GM19099 (cell line): Measurements from ENCODE around the gene MPZL1.

Experiments
- POLR2A ChIP-seq: IDR thresholded peaks from 3 replicates; pipeline ENCODE4 v1.6.1; 2011; ENCODE audit warnings: low read depth; ENCODE audit not compliant: insufficient read length; ENCODE audit errors: extremely low read depth

Gene MPZL1

GRCh38 chr1:167775178-167775577 lies 53.4 kb downstream of the MPZL1 start:
- TF ChIP-seq POLR2A = no peak

GRCh38 chr1:167776151-167776550 lies 54.4 kb downstream of the MPZL1 start:
- TF ChIP-seq POLR2A = no peak

GRCh38 chr1:167776616-167777268 lies 55.0 kb downstream of the MPZL1 start:
- no peak for TF ChIP-seq POLR2A

GRCh38 chr1:167777269-167777650 lies 55.5 kb downstream of the MPZL1 start:
- no peak for TF ChIP-seq POLR2A

GRCh38 chr1:167781558-167781957 lies 59.8 kb downstream of the MPZL1 start:
- no peak for TF ChIP-seq POLR2A

GRCh38 chr1:167782946-167783345 lies 61.2 kb downstream of the MPZL1 start:
- TF ChIP-seq POLR2A = no peak

GRCh38 chr1:167784876-167785550 lies 63.2 kb downstream of the MPZL1 start:
- no peak for TF ChIP-seq POLR2A

GRCh38 chr1:167786502-167786901 lies 64.7 kb downstream of the MPZL1 start:
- TF ChIP-seq POLR2A = no peak

GRCh38 chr1:167789501-167789900 lies 67.7 kb downstream of the MPZL1 start:
- TF ChIP-seq POLR2A = no peak

- TF ChIP-seq POLR2A = no peak
Measured at GRCh38 chr1:167790117-167790516, 68.3 kb downstream of the MPZL1 start.

GRCh38 chr1:167791281-167792187 lies 69.8 kb downstream of the MPZL1 start:
- TF ChIP-seq POLR2A = no peak

- TF ChIP-seq POLR2A = no peak
Measured at GRCh38 chr1:167792188-167792565, 70.4 kb downstream of the MPZL1 start.

GRCh38 chr1:167794043-167794442 lies 72.3 kb downstream of the MPZL1 start:
- TF ChIP-seq POLR2A = no peak

GRCh38 chr1:167795810-167796740 lies 74.3 kb downstream of the MPZL1 start:
- TF ChIP-seq POLR2A = no peak

- TF ChIP-seq POLR2A = no peak
Measured at GRCh38 chr1:167797015-167797414, 75.2 kb downstream of the MPZL1 start.
